HG02970 (cell line): ENCODE data around the gene AZI2.
A peak's percentile ranks its signal among the peaks of the same experiment; 100 is the strongest.

Experiments used
- ATAC-seq: cut with Tn5 transposase; IDR thresholded peaks from one replicate; pipeline ENCODE4 v1.9.1; 2021; ENCODE audit warnings: mild to moderate bottlenecking, moderate library complexity, moderate number of reproducible peaks; ENCODE audit not compliant: unreplicated experiment, low FRiP score

The AZI2 gene

GRCh38 chr3:28348629-28349468 is at the start of gene AZI2, which contains the start of gene ZCWPW2:
TSS of gene AZI2 (minus strand) at chr3:28348824. CDS start at chr3:28340617, 8,207 bp downstream.
TSS of gene ZCWPW2 (plus strand) at chr3:28348721. CDS start at chr3:28413069, 64,348 bp downstream.
- ATAC-seq: peak; percentile 94

DNA sequence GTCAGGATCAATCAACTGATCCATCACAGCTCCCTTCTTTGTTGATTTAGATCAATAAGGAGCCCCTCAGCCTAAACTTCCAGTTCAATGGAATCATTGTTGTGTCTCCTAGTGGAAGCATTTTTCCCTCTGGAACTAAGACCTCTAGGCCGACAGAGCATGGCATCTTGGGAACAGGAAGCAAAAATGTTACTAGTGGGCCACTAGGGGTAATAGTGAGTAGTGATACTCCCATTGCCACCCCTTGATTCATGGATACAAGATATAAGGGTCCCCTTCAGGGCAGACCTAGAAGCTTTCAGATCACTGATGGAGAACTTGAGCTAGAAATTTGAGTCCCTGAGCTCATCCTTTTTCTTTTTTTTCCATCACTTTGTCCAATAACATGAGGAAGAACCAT is 40.4 kb upstream of the AZI2 start:
- ATAC-seq: no peak

DNA sequence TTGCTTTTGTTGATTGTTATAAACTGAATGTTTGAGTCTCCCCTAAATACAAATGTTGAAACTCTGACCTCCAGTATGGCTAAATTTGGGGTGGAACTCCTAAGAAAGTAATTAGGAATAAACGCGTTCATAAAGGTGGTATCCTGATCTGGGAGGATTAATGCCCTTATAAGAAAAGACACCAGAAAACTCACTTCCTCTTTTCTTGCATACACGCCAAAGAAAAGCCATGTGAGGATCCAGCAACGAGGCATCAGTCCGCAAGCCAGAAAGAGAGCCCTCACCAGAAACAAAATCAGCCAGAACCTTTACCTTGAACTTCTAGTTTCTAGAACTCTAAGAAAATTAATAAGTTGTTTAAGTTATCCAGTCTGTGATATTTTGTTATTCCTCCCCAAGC is 37.4 kb upstream of the AZI2 start:
- no peak for ATAC-seq

DNA sequence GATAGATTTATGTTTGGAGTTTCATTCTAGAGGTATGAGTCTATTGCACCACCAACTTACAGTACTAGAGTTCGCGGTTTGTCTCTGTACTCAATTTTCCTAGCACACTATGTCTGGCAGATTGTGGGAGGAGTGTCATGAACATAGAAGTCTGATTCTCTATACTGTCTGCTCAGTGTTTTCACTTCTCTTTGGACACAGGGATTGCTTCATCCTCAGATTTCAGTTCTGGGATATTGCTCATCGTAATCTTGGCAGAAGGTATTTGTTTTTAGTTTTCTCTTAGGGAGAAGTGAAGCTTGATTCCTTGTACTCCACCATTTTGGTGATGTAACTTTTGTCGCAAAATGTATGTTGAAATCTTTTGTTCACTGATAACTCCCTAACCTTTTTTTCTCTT is 27.8 kb upstream of the AZI2 start:
- no peak for ATAC-seq

DNA sequence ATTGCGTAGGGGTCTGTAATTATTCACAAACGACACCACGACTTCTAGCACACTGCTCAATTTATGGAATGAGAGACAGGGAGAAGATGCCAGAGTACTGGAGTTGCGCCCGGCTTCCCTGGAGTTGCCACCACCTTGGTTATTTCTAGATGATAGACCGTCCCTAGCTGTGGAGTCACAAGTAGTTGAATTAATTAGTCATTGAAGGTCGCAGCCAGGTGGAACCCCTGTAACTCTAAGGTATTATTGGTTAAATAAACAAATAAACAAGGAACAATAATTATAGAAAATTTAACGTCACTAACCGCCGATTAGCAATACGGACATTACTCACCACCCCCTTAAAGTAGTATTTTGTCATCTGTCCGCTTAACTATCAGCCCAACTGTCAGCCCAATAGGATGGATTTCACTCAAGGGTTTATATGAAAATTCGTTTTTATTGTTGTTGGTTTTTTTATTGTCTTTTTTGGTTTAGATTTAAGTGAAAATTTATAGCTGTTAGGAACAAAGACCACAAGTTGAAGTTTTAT is 911 bp upstream of the AZI2 start:
- ATAC-seq: no peak

DNA sequence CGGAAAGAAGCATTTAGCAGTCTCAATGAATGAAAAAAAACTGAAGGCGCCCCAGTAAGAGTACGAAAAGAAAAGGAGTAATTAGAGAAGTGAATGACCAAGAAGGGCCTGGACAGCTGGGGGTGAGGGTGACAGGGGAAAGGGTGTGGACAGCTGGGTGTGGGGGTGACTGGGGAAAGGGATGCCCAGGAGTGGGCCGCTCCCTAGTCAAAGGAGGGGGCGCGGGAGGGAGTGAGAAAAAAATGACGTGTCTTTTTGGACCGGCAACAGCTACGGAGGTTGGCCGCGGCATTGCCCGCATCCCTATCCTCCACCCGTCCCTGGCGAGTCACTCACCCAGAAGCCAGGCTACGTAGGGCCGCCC is 377 bp downstream of the AZI2 start:
- no peak for ATAC-seq

DNA sequence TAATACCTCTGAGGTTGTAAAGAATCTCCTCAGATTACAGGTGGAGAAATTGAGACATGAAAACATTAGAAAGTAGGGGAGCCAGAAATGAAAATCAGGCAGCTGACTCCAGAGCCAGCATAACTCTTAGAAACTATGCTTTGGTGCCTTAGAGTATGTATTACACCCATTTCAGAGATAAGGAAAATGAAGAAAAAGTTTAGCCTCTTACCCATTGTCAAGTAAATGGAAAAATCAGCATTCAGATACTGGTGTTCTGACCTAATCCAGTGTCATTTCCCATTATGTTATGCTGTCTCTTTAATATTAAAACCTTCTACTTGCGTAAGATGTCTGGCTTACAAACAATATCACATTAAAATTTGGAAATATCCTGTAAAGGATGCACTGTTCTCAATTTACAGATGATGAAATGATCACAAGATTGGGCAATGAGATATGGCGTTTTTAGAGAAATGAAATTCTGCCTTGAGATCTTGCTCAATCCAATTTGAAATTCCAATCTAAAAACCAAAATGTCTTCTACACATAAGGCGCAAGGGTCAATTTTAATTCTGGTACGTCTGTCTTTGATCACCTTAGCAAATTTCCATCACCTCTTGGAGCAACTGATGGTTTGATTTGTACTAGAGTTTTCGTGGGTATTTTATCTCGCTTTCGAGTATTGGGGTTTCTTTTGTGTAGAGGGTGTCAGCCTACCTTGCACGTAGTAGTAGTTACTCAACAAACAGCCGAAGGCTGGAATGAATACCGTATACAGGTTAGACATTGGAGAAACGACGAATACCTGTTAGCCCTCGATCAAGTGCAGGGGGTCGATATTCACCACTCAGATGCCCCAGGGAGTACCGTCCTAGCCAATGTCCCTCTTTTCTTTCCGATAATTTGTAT is 1.0 kb downstream of the AZI2 start:
- ATAC-seq: no peak

DNA sequence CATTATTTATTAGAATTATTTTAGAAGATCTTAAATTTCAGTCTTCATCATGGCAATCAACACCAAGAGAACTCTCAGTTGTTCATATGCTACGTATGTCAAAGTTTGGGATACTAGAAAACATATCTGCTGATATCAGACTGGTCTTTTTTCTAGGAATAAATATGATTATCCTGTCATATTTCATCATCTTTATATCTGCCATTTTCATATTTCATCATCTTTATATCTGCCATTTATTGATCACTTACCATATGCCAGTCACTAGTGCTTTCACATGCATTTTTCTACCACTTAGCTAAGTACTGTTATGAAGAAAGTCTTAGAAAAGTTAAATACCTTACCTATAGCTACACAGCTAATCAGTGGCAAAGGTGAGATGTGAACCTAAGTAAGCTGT is 2.9 kb downstream of the AZI2 start:
- no peak for ATAC-seq

DNA sequence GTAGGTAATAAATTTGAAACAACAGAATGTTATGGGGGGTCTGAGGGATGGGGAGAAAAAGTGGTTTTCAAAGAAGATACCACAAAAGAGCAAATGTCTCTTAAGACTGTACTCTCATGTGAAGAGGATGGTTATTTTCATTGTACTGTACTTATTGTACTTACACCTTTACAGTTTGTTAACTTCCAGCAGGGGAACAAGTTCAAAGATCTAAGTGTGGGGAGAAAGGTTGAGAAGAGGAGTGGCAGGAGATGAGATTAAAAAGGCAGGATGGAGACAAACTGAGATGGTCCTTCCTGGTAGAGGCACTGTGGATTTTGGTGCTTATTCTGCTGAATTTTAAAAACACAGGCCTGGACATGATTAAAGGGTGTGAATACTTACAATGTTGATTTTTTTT is 5.5 kb downstream of the AZI2 start:
- ATAC-seq: no peak

GRCh38 chr3:28337230-28337629 is 11.4 kb downstream of the AZI2 start:
- no peak for ATAC-seq

DNA sequence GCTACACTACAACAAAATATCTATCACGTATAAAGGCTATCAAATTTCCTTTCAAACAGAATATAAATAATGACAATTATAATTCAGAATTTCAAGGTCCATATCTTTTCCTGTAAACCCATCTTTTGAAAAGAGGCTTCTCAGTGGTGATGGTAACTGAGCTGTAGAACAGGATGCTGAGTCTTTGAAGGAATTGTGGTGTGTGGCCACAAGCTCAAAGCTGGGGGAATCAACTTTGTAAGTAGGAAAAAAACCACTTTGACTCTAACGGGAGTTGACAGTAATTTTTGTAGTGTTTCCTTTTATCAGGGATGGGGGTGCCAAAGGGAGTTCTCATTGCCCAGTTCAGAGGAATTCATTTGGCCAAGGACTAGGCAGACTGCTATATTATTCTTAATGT is 13.4 kb downstream of the AZI2 start:
- no peak for ATAC-seq

- no peak for ATAC-seq
Measured at GRCh38 chr3:28334552-28334951, 14.1 kb downstream of the AZI2 start.

DNA sequence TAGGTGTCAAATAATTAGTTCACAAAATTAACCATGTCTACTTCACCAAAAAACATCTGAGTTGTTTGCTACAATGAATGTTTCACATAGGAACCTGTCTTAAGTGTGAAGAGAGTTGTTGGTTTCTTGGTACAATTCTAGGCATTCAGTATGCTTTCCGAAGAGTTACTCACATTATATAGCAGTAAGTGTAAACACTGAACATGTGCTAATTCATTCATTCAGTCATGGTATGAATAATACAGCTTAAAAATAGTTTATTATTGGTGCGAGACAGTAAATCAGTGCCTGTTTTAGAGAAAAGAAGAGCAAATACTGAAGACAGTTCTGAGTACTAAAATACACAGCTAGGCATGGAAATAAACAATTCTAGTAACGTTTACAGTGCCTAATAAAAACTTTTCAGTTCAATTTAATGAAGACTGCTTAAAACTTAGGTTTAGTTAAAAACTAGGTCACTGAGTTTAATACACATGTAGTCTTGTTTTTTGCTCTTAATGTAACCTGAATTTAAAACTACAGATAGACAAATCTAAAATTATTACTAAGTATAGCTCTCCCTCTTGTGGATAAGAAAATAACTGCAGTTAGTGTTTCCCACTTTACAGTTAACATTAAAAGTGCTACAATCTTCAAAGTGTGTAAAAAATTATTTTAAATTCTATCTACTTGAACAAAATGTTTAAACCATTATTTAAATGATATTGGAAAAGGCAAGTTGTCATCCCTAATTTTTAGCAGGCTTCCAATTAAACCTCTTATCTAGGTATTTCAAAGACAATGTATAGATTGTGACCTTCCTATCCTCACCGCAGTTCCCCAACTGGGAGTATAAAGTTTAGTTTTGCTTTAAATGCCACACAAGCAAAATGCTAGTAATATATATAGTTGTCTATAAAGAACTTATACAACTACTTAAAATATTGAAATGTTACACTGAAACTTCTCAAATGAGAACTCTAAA is 20.2 kb downstream of the AZI2 start:
- no peak for ATAC-seq

- ATAC-seq: peak; percentile 59
Measured at GRCh38 chr3:28326458-28326926, 22.1 kb downstream of the AZI2 start.

DNA sequence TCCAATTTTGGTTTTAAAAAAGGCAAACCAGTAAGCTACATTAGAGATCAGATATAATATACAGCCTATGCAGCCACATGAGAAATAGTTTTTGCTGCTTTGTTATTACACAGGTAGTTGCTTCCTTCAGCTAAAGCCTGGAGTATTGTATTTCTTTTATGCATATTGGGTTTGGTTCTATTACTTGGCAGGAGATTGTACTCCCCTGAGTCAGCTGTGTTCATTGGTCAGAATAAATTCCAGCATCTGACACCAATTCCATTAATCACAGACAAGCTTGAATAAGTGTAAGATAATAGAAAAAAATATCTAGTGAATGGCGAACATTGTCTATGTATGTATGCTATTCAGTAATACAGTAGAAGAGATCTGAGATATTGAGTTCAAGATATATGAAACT is 26.2 kb downstream of the AZI2 start:
- no peak for ATAC-seq

- ATAC-seq: no peak
Measured at GRCh38 chr3:28320981-28321380, 27.6 kb downstream of the AZI2 start.

DNA sequence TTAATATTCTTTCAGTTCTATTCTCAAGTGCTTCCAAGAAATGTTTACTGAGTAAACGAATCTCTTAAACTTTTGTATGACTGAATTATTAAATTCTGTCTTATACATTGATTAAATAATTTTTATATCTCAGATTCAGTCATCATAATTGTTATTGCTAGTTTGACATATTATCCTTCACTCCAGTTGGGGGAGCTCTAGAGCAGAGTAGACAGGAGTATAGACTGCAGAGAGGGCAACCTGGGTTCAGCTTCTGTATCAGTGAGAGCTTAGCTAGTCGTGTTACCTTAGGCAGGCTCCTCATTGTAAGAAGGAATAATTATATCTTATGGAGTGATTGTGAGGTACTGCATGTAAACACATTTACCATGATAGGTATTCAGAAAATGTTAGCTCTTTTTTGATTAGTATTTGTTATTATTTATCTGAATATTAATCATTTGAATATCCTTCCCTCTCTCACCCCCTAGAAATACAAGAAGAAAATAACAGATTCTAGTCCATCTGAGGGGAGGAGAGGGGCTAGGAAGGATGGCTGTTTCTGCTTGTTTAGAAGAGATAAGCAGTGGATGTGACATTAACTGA is 31.1 kb downstream of the AZI2 start:
- peak; percentile 77 for ATAC-seq

DNA sequence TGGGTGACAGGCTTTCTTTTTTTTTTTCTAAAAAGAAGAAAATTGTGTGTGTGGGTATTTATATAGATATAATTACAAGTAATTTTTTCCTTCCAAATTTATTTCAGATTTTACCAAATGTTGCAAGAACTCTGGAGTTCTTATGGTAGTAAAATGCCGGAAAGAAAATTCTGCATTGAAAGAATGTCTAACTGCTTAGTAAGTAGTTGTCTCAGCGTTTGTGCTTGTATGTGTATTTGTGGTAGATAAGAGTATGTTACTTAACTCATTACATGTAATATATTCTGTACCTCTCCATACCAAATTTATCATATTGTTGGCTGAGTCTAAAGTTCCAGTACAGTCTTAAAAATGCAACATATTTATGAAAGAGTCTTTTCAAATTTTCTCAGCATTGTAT is 32.4 kb downstream of the AZI2 start:
- ATAC-seq: no peak

GRCh38 chr3:28315711-28316110 is 32.9 kb downstream of the AZI2 start:
- ATAC-seq: no peak

- ATAC-seq: no peak
Measured at GRCh38 chr3:28308196-28308595, 40.4 kb downstream of the AZI2 start.
